Thoracic aorta (tissue), 2 donors: ENCODE results near the gene ARHGAP22. TPM values are rescaled to one million over a fixed set of nuclear protein-coding genes. Genes with fewer than 3 reads are reported as not detected.

Source experiments
- ATAC-seq: fragments of 150-250 bp; one replicate; pipeline ENCODE4 v1.8.0; 2017; ENCODE audit warnings: low read depth; ENCODE audit not compliant: insufficient number of reproducible peaks, low FRiP score
- DNase-seq: peaks from one replicate; pipeline ENCODE4 v3.0.0-alpha.2; 2020; ENCODE audit warnings: low spot score
- H3K27ac ChIP-seq, 2 donors: fragments of 200-600 bp; sonication (generic); 1 replicate in 1 of 2; 2 replicates in 1 of 2; pipeline ENCODE4 v1.5.1; 2016; ENCODE audit warnings: mild to moderate bottlenecking in 2 of 2, moderate library complexity in 2 of 2
- H3K27me3 ChIP-seq: fragments of 200-600 bp; sonication (generic); replicated peaks from 2 replicates; pipeline ENCODE4 v1.6.0; 2016; ENCODE audit warnings: mild to moderate bottlenecking; ENCODE audit not compliant: insufficient read depth
- H3K36me3 ChIP-seq: fragments of 200-600 bp; sonication (generic); one replicate; pipeline ENCODE4 v1.5.1; 2016
- H3K4me1 ChIP-seq, 2 donors: fragments of 200-600 bp; sonication (generic); 1 replicate in 1 of 2; 2 replicates in 1 of 2; pipeline versions ENCODE4 v1.5.1 to v1.6.0; 2016; ENCODE audit warnings: low read depth in 2 of 2, mild to moderate bottlenecking in 1 of 2; ENCODE audit not compliant: control insufficient read depth in 1 of 2
- H3K4me3 ChIP-seq: fragments of 200-600 bp; sonication (generic); 2 replicates; pipeline ENCODE4 v1.5.1; 2016; ENCODE audit warnings: mild to moderate bottlenecking
- H3K9me3 ChIP-seq: fragments of 200-600 bp; sonication (generic); 2 replicates; pipeline ENCODE4 v1.5.1; 2016
- CTCF ChIP-seq: fragments of 200-600 bp; sonication (generic); IDR thresholded peaks from one replicate; pipeline ENCODE4 v1.5.1; 2019; ENCODE audit warnings: antibody characterized with exemption
- total RNA-seq, 2 donors: library from RNA; depleted of rRNA; stranded (reverse); fragments of >200 nt; gene quantifications; one replicate each; pipeline versions ENCODE4 v1.1.0 to v1.2.3, GENCODE V29; 2016

Gene ARHGAP22
- total RNA-seq, 2 donors from 2014 or later: 15.4 to 24.8 TPM

GRCh38 chr10:48509974-48510692 is 94.7 kb downstream of the ARHGAP22 start:
- Histone ChIP-seq H3K9me3 (peaks cover 10% of the 10 kb centered on the region), H3K4me1 (no peaks in the 10 kb centered on the region), H3K27me3 (no peaks in the 10 kb centered on the region), H3K36me3 (no peaks in the 10 kb centered on the region), H3K4me3 (no peak overlapping the region), H3K27ac (no peak overlapping the region)
- TF ChIP-seq CTCF: no peak
- DNase-seq (no peak), ATAC-seq (no peak)

GRCh38 chr10:48508791-48509772 is 95.8 kb downstream of the ARHGAP22 start:
- ATAC-seq (no peak), DNase-seq (no peak)
- no peak overlapping the region for H3K4me3 ChIP-seq
- H3K9me3 ChIP-seq: peaks cover 2% of the 10 kb centered on the region
- H3K36me3 ChIP-seq: no peaks in the 10 kb centered on the region
- H3K27ac ChIP-seq: no peak overlapping the region
- H3K4me1 ChIP-seq: no peaks in the 10 kb centered on the region
- H3K27me3 ChIP-seq: no peaks in the 10 kb centered on the region
- TF ChIP-seq CTCF: no peak

- TF ChIP-seq CTCF: no peak
- Histone ChIP-seq H3K9me3 (no peaks in the 10 kb centered on the region), H3K27me3 (no peaks in the 10 kb centered on the region), H3K27ac (no peak overlapping the region), H3K4me1 (no peaks in the 10 kb centered on the region), H3K36me3 (no peaks in the 10 kb centered on the region), H3K4me3 (no peak overlapping the region)
- DNase-seq (no peak), ATAC-seq (no peak)
These were observed 96.7 kb downstream of the ARHGAP22 start for GRCh38 chr10:48507933-48508790.

GRCh38 chr10:48507494-48507893 is 97.4 kb downstream of the ARHGAP22 start:
- TF ChIP-seq CTCF: no peak
- no peak for DNase-seq
- Histone ChIP-seq H3K9me3 (no peaks in the 10 kb centered on the region), H3K27ac (no peak overlapping the region), H3K4me1 (no peaks in the 10 kb centered on the region), H3K27me3 (no peaks in the 10 kb centered on the region), H3K4me3 (no peak overlapping the region), H3K36me3 (no peaks in the 10 kb centered on the region)
- no peak for ATAC-seq
